Endothelial cell of umbilical vein (primary cell): ENCODE measurements around the gene S1PR4.

Source experiments
- CTCF ChIP-seq, 2 donors: IDR thresholded peaks; 1 replicate in 1 of 2; 2 replicates in 1 of 2; pipeline ENCODE4 v1.5.1; 2011; ENCODE audit warnings: low read length in 2 of 2, mild to moderate bottlenecking in 2 of 2, moderate library complexity in 2 of 2, control low read depth in 1 of 2, inconsistent platforms in 1 of 2, low read depth in 1 of 2; ENCODE audit not compliant: insufficient read depth in 1 of 2; ENCODE audit errors: extremely low read depth in 1 of 2
- EZH2 ChIP-seq: IDR thresholded peaks from 2 replicates; pipeline ENCODE4 v1.6.1; 2012; ENCODE audit warnings: borderline replicate concordance, low read depth, mild to moderate bottlenecking, moderate library complexity, low read length, inconsistent platforms; ENCODE audit not compliant: severe bottlenecking
- FOS ChIP-seq: IDR thresholded peaks from 2 replicates; pipeline ENCODE4 v1.6.1; 2011; ENCODE audit warnings: mild to moderate bottlenecking, low read length, moderate library complexity, borderline replicate concordance; ENCODE audit not compliant: insufficient read depth
- GATA2 ChIP-seq: IDR thresholded peaks from 2 replicates; pipeline ENCODE4 v1.7.0; 2011; ENCODE audit warnings: low read depth, mild to moderate bottlenecking, moderate library complexity, mixed read lengths, low read length; ENCODE audit not compliant: insufficient read length, insufficient read depth
- JUN ChIP-seq: IDR thresholded peaks from 2 replicates; pipeline ENCODE4 v1.6.1; 2011; ENCODE audit warnings: borderline replicate concordance, low read depth; ENCODE audit not compliant: insufficient read length, insufficient read depth
- MYC ChIP-seq: IDR thresholded peaks from one replicate; pipeline ENCODE4 v1.6.1; 2011; ENCODE audit warnings: mild to moderate bottlenecking, low read depth, low read length
- POLR2A ChIP-seq: IDR thresholded peaks from 2 replicates; pipeline ENCODE4 v1.6.1; 2012; ENCODE audit warnings: low read depth, mild to moderate bottlenecking, control low read depth, low read length
- POLR2AphosphoS5 ChIP-seq: IDR thresholded peaks from 2 replicates; pipeline ENCODE4 v1.6.1; 2012; ENCODE audit warnings: low read depth, mild to moderate bottlenecking, control low read depth, low read length, moderate library complexity; ENCODE audit not compliant: insufficient read depth

- TF ChIP-seq POLR2A (no peak), CTCF (IDR thresholded peaks at IDR 0.05; ENCODE audit: extremely low read depth in 1 of 2, insufficient read depth in 1 of 2, low read depth in 1 of 2, low read length in 2 of 2) (no peak), EZH2 (no peak), MYC (no peak), POLR2AphosphoS5 (no peak), FOS (no peak), JUN (no peak), GATA2 (no peak)
Measured at GRCh38 chr19:3189702-3190469, 11.3 kb downstream of the S1PR4 start.
